GM18861 (cell line): Measurements from ENCODE around the gene HTR1B.
A peak's percentile ranks its signal among the peaks of the same experiment; 100 is the strongest.

Experiments
- ATAC-seq: cut with Tn5 transposase; IDR thresholded peaks from one replicate; pipeline ENCODE4 v1.9.1; 2021; ENCODE audit not compliant: unreplicated experiment

HTR1B gene

GRCh38 chr6:77463308-77463860 lies at the start of gene HTR1B:
HTR1B (minus strand) TSS chr6:77463491; CDS start chr6:77463403, 88 bp downstream.
- no peak for ATAC-seq

- no peak for ATAC-seq
Observed at GRCh38 chr6:77512554-77512953, 49.3 kb upstream of the HTR1B start.

- no peak for ATAC-seq
Observed at GRCh38 chr6:77511860-77512259, 48.6 kb upstream of the HTR1B start.

- no peak for ATAC-seq
Observed at GRCh38 chr6:77502981-77503380, 39.7 kb upstream of the HTR1B start.

GRCh38 chr6:77492530-77492929 lies 29.2 kb upstream of the HTR1B start:
- no peak for ATAC-seq

- no peak for ATAC-seq
Observed at GRCh38 chr6:77487808-77488425, 24.6 kb upstream of the HTR1B start.

- no peak for ATAC-seq
Observed at GRCh38 chr6:77482981-77483380, 19.7 kb upstream of the HTR1B start.

GRCh38 chr6:77474973-77475372 lies 11.7 kb upstream of the HTR1B start:
- no peak for ATAC-seq

- ATAC-seq = no peak
Observed at GRCh38 chr6:77474286-77474956, 11.1 kb upstream of the HTR1B start.

- no peak for ATAC-seq
Observed at GRCh38 chr6:77470983-77471382, 7.7 kb upstream of the HTR1B start.

GRCh38 chr6:77468939-77469338 lies 5.6 kb upstream of the HTR1B start:
- no peak for ATAC-seq

GRCh38 chr6:77466451-77467437 lies 3.5 kb upstream of the HTR1B start:
- peak; percentile 70 for ATAC-seq

- ATAC-seq = peak; percentile 82
Observed at GRCh38 chr6:77466055-77466450, 2.8 kb upstream of the HTR1B start.

GRCh38 chr6:77464495-77464867 lies 1.2 kb upstream of the HTR1B start:
- no peak for ATAC-seq

GRCh38 chr6:77463861-77464494 lies 687 bp upstream of the HTR1B start:
- ATAC-seq = no peak

- ATAC-seq = no peak
Observed at GRCh38 chr6:77462359-77463307, 658 bp downstream of the HTR1B start.

GRCh38 chr6:77461796-77462195 lies 1.5 kb downstream of the HTR1B start:
- no peak for ATAC-seq

- no peak for ATAC-seq
Observed at GRCh38 chr6:77458421-77458820, 4.9 kb downstream of the HTR1B start.

GRCh38 chr6:77457720-77458349 lies 5.5 kb downstream of the HTR1B start:
- ATAC-seq = peak; percentile 84
